Measurements from ENCODE around the gene PDE9A. TPM values are rescaled to one million over a fixed set of nuclear protein-coding genes. Genes with fewer than 3 reads are reported as not detected.

PDE9A gene
- polyA plus RNA-seq, 1 experiment: 0.14 TPM

GRCh38 chr21:42617486-42617885 is 35.9 kb upstream of the PDE9A start:
- ChIA-PET POLR2A (no interaction called here), CTCF (no interaction called here)
- H3K27me3 ChIP-seq (ENCODE audit: control insufficient read depth, insufficient read depth, low read length): no peaks in the 10 kb centered on the region

GRCh38 chr21:42618707-42619102 is 34.7 kb upstream of the PDE9A start:
- no peaks in the 10 kb centered on the region for H3K27me3 ChIP-seq (ENCODE audit: control insufficient read depth, insufficient read depth, low read length)
- H3K27ac ChIP-seq (ENCODE audit: low read depth, low read length): no peak overlapping the region
- CTCF ChIA-PET: no interaction called here
- H3K9me3 ChIP-seq (ENCODE audit: control insufficient read depth, insufficient read depth, low read length): peaks cover 13% of the 10 kb centered on the region; the same call in 1 of the 2 replicates
- TF ChIP-seq CTCF (IDR thresholded peaks at IDR 0.05; ENCODE audit: low read depth, low read length): no peak
- no peak overlapping the region for H3K4me3 ChIP-seq (ENCODE audit: low read depth, low read length)
- POLR2A ChIA-PET: no interaction called here
- DNase-seq (ENCODE audit: low read depth, low spot score): no peak

More at GRCh38 chr21:42617486-42617885, 35.9 kb upstream of the PDE9A start:
- Histone ChIP-seq H3K9me3 (ENCODE audit: control insufficient read depth, insufficient read depth, low read length) (peaks cover 13% of the 10 kb centered on the region; the same call in 1 of the 2 replicates), H3K27ac (ENCODE audit: low read depth, low read length) (no peak overlapping the region), H3K4me3 (ENCODE audit: low read depth, low read length) (no peak overlapping the region)
- DNase-seq (ENCODE audit: low read depth, low spot score): no peak
- no peak for TF ChIP-seq CTCF (IDR thresholded peaks at IDR 0.05; ENCODE audit: low read depth, low read length)

- Histone ChIP-seq H3K27me3 (ENCODE audit: control insufficient read depth, insufficient read depth, low read length) (no peaks in the 10 kb centered on the region), H3K4me3 (ENCODE audit: low read depth, low read length) (no peak overlapping the region), H3K9me3 (ENCODE audit: control insufficient read depth, insufficient read depth, low read length) (peaks cover 13% of the 10 kb centered on the region; the same call in 1 of the 2 replicates), H3K27ac (ENCODE audit: low read depth, low read length) (no peak overlapping the region)
- ChIA-PET POLR2A (no interaction called here), CTCF (no interaction called here)
- TF ChIP-seq CTCF (IDR thresholded peaks at IDR 0.05; ENCODE audit: low read depth, low read length): no peak
- no peak for DNase-seq (ENCODE audit: low read depth, low spot score)
Observed at GRCh38 chr21:42619166-42619565, 34.3 kb upstream of the PDE9A start.

GRCh38 chr21:42619841-42620240 is 33.6 kb upstream of the PDE9A start:
- DNase-seq (ENCODE audit: low read depth, low spot score): no peak
- H3K27me3 ChIP-seq (ENCODE audit: control insufficient read depth, insufficient read depth, low read length): no peaks in the 10 kb centered on the region
- ChIA-PET CTCF (no interaction called here), POLR2A (no interaction called here)
- no peak overlapping the region for H3K27ac ChIP-seq (ENCODE audit: low read depth, low read length)
- no peak for TF ChIP-seq CTCF (IDR thresholded peaks at IDR 0.05; ENCODE audit: low read depth, low read length)
- H3K9me3 ChIP-seq (ENCODE audit: control insufficient read depth, insufficient read depth, low read length): peaks cover 13% of the 10 kb centered on the region; the same call in 1 of the 2 replicates
- H3K4me3 ChIP-seq (ENCODE audit: low read depth, low read length): no peak overlapping the region

- no peaks in the 10 kb centered on the region for H3K27me3 ChIP-seq (ENCODE audit: control insufficient read depth, insufficient read depth, low read length)
- ChIA-PET CTCF (no interaction called here), POLR2A (no interaction called here)
- peaks cover 4% of the 10 kb centered on the region; the same call in 1 of the 2 replicates for H3K9me3 ChIP-seq (ENCODE audit: control insufficient read depth, insufficient read depth, low read length)
- no peak for TF ChIP-seq CTCF (IDR thresholded peaks at IDR 0.05; ENCODE audit: low read depth, low read length)
- no peak overlapping the region for H3K4me3 ChIP-seq (ENCODE audit: low read depth, low read length)
- DNase-seq (ENCODE audit: low read depth, low spot score): no peak
- no peak overlapping the region for H3K27ac ChIP-seq (ENCODE audit: low read depth, low read length)
Observed at GRCh38 chr21:42621166-42621818, 32.1 kb upstream of the PDE9A start.
